Inferior parietal cortex (tissue), 1 donor: ENCODE data around the gene SIM1.

ENCODE experiments used
- DNase-seq: peaks from one replicate; pipeline ENCODE4 v3.0.0-alpha.2; 2016; ENCODE audit errors: extremely low spot score

SIM1 gene

GRCh38 chr6:100472674-100473073, 8.0 kb upstream of the SIM1 start:
- no peak for DNase-seq

- DNase-seq = no peak
Measured at GRCh38 chr6:100470422-100471120, 5.8 kb upstream of the SIM1 start.

- no peak for DNase-seq
Measured at GRCh38 chr6:100469101-100469859, 4.6 kb upstream of the SIM1 start.

GRCh38 chr6:100468016-100468622, 3.4 kb upstream of the SIM1 start:
- no peak for DNase-seq

GRCh38 chr6:100467129-100468015, 2.7 kb upstream of the SIM1 start:
- no peak for DNase-seq

GRCh38 chr6:100466410-100467128, 1.8 kb upstream of the SIM1 start:
- DNase-seq = no peak

GRCh38 chr6:100465701-100466409, 1.1 kb upstream of the SIM1 start:
- DNase-seq = no peak

- DNase-seq = no peak
Measured at GRCh38 chr6:100464162-100464851, 414 bp downstream of the SIM1 start.

GRCh38 chr6:100463630-100464161, 1.0 kb downstream of the SIM1 start:
- no peak for DNase-seq

- DNase-seq = no peak
Measured at GRCh38 chr6:100462706-100463629, 1.8 kb downstream of the SIM1 start.

- no peak for DNase-seq
Measured at GRCh38 chr6:100461917-100462705, 2.6 kb downstream of the SIM1 start.

- no peak for DNase-seq
Measured at GRCh38 chr6:100461278-100461916, 3.3 kb downstream of the SIM1 start.

- DNase-seq = no peak
Measured at GRCh38 chr6:100460650-100461204, 4.0 kb downstream of the SIM1 start.

GRCh38 chr6:100459592-100460184, 5.0 kb downstream of the SIM1 start:
- no peak for DNase-seq

GRCh38 chr6:100458841-100459591, 5.7 kb downstream of the SIM1 start:
- DNase-seq = no peak
